Natural killer cell (primary cell): Measurements from ENCODE around the gene MAOA. TPM values are rescaled to one million over a fixed set of nuclear protein-coding genes. Genes with fewer than 3 reads are reported as not detected.

Experiments
- ATAC-seq, 3 donors: fragments of 150-1000 bp in 2 of 3; fragments of 200-7000 bp in 1 of 3; cut with Tn5 transposase; 1 replicate in 1 of 3; 2 replicates in 2 of 3; pipeline ENCODE4 v1.10.0; 2021; ENCODE audit warnings: mild to moderate bottlenecking in 2 of 3, moderate library complexity in 2 of 3
- DNase-seq, 2 donors: peaks; one replicate each; pipeline versions ENCODE4 v3.0.0 to v3.0.0-alpha.2; 2013 to 2021; ENCODE audit warnings: mixed read lengths in 1 of 2
- H3K27ac ChIP-seq: one replicate; pipeline ENCODE4 v1.5.1; 2013; ENCODE audit warnings: mild to moderate bottlenecking, low read length
- H3K27me3 ChIP-seq: one replicate; pipeline ENCODE4 v1.6.1; 2013; ENCODE audit warnings: low read length; ENCODE audit not compliant: control insufficient read depth, insufficient read depth
- H3K36me3 ChIP-seq: one replicate; pipeline ENCODE4 v1.6.1; 2013; ENCODE audit warnings: low read length; ENCODE audit not compliant: control insufficient read depth, insufficient read depth
- H3K4me1 ChIP-seq: one replicate; pipeline ENCODE4 v1.6.1; 2013; ENCODE audit warnings: low read length; ENCODE audit not compliant: control insufficient read depth, insufficient read depth
- H3K4me3 ChIP-seq: one replicate; pipeline ENCODE4 v1.5.1; 2013; ENCODE audit warnings: low read length
- H3K9me3 ChIP-seq: one replicate; pipeline ENCODE4 v1.6.1; 2013; ENCODE audit warnings: low read length; ENCODE audit not compliant: control insufficient read depth, insufficient read depth
- H3K27ac Mint-ChIP-seq, 2 donors: one replicate each; pipeline ENCODE4 v1.8.0; 2022; ENCODE audit warnings: mild to moderate bottlenecking in 2 of 2, mixed read lengths in 2 of 2, moderate library complexity in 1 of 2
- H3K27me3 Mint-ChIP-seq, 2 donors: one replicate each; pipeline ENCODE4 v1.8.0; 2022; ENCODE audit warnings: low read depth in 2 of 2, mixed read lengths in 2 of 2
- H3K36me3 Mint-ChIP-seq: one replicate; pipeline ENCODE4 v1.8.0; 2022; ENCODE audit warnings: mixed read lengths
- H3K4me1 Mint-ChIP-seq, 2 donors: one replicate each; pipeline ENCODE4 v1.8.0; 2022; ENCODE audit warnings: mixed read lengths in 2 of 2
- H3K4me3 Mint-ChIP-seq: one replicate; pipeline ENCODE4 v1.8.0; 2022; ENCODE audit warnings: mild to moderate bottlenecking, moderate library complexity, mixed read lengths
- H3K9me3 Mint-ChIP-seq, 2 donors: one replicate each; pipeline ENCODE4 v1.8.0; 2022; ENCODE audit warnings: mixed read lengths in 2 of 2
- WGBS: methylation state at CpG from one replicate; pipeline ENCODE4 v1.1.7; 2013; ENCODE audit warnings: missing lambda C conversion rate; ENCODE audit not compliant: insufficient coverage; 5-methylcytosine and 5-hydroxymethylcytosine counted together
- intact Hi-C: fragments of 100-400 bp; cut with micrococcal nuclease; formaldehyde crosslinking; loops from one replicate; pipeline ENCODE4 v1.14.2; 2022
- total RNA-seq, 4 donors: library from RNA; stranded (reverse); fragments of 120-200 nt in 1 of 4; gene quantifications; one replicate each; pipeline versions ENCODE4 v1.2.3 to v1.2.4, GENCODE V29; 2013 to 2022
- TF ChIP-seq, protein P1 (sequence below): fragments of 200-600 bp; IDR thresholded peaks from one replicate; pipeline ENCODE4 v1.8.0; 2022; ENCODE audit warnings: antibody characterized with exemption

Gene MAOA
- total RNA-seq, 3 donors from 2014 or later (not counting 1 experiment from before 2014, with no cell fraction given) = 0.05 TPM; not detected in 2

DNA sequence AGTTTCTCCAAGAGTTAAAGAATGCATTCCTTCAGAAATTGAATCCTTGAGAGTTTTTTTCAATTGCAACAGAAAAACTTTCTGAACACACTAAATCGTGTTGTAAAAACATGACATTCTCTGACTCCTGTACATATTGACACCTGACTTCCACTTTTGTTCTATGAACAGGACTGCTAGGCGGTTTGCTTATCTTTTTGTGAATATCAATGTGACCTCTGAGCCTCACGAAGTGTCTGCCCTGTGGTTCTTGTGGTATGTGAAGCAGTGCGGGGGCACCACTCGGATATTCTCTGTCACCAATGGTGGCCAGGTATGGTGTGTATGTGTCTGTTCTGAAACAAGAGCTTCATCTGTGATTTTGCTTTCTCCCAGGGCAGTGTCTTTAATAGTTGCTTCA is 71.9 kb downstream of the MAOA start:
- no peak for DNase-seq

DNA sequence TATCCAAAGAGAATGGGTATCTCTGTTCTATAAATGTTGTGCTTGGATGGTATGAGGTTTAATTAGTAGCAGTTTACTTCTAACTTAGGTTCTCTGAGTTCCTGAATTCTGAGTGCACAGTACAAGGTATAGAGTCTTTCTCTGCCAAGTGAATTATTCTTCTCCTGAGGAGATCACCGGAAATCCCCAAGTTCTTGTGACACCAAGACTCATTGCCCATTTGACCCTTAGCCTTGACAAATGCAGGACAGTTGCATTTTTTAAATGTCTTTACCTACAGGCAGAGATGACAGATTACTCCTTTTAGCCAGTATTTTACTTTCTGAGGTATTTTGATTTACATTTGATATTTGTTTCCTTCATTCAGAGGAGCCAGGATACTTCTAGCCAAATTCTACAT is 72.9 kb downstream of the MAOA start:
- ATAC-seq = no peak

More for the DNA sequence above, 71.9 kb downstream of the MAOA start:
- no peak overlapping the region for H3K4me3 ChIP-seq
- Mint-ChIP-seq H3K4me1 (no peaks in the 10 kb centered on the region), H3K27ac (no peak overlapping the region), H3K27me3 (peaks cover 0 to 25% of the 10 kb centered on the region in 2 donors), H3K4me3 (no peak overlapping the region), H3K9me3 (no peaks in the 10 kb centered on the region), H3K36me3 (no peaks in the 10 kb centered on the region)
- no peak for ATAC-seq
- no peaks in the 10 kb centered on the region for H3K4me1 ChIP-seq
- WGBS = 29% methylated on average over 5 of the region's 5 CpGs
- TF ChIP-seq, protein P1, sequence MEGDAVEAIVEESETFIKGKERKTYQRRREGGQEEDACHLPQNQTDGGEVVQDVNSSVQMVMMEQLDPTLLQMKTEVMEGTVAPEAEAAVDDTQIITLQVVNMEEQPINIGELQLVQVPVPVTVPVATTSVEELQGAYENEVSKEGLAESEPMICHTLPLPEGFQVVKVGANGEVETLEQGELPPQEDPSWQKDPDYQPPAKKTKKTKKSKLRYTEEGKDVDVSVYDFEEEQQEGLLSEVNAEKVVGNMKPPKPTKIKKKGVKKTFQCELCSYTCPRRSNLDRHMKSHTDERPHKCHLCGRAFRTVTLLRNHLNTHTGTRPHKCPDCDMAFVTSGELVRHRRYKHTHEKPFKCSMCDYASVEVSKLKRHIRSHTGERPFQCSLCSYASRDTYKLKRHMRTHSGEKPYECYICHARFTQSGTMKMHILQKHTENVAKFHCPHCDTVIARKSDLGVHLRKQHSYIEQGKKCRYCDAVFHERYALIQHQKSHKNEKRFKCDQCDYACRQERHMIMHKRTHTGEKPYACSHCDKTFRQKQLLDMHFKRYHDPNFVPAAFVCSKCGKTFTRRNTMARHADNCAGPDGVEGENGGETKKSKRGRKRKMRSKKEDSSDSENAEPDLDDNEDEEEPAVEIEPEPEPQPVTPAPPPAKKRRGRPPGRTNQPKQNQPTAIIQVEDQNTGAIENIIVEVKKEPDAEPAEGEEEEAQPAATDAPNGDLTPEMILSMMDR = no peak
- no peaks in the 10 kb centered on the region for H3K36me3 ChIP-seq
- intact Hi-C loops = no loop called here
- no peaks in the 10 kb centered on the region for H3K9me3 ChIP-seq
- H3K27ac ChIP-seq = no peak overlapping the region
- no peaks in the 10 kb centered on the region for H3K27me3 ChIP-seq

DNA sequence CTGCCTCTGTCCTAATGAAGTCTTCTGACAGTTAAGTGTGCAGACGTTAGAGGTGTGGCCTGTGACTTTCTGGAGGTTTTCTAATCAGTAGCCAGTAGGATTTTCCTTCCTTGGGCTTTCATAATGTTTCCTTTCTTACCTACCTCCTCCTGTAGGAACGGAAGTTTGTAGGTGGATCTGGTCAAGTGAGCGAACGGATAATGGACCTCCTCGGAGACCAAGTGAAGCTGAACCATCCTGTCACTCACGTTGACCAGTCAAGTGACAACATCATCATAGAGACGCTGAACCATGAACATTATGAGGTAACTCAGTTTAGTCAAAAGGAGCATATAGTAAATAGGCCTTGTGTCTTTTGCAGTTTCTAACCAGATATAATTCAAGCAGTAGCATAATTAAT is 75.0 kb downstream of the MAOA start:
- H3K27ac Mint-ChIP-seq = no peak overlapping the region
- no peaks in the 10 kb centered on the region for H3K4me1 ChIP-seq
- no peaks in the 10 kb centered on the region for H3K9me3 Mint-ChIP-seq
- no peak overlapping the region for H3K4me3 ChIP-seq
- no peak overlapping the region for H3K27ac ChIP-seq
- peaks cover 0 to 32% of the 10 kb centered on the region in 2 donors for H3K27me3 Mint-ChIP-seq
- 96% methylated on average over 6 of the region's 7 CpGs for WGBS
- H3K36me3 Mint-ChIP-seq = no peaks in the 10 kb centered on the region
- H3K36me3 ChIP-seq = no peaks in the 10 kb centered on the region
- ATAC-seq (no peak), DNase-seq (no peak)
- no peaks in the 10 kb centered on the region for H3K9me3 ChIP-seq
- no peaks in the 10 kb centered on the region for H3K27me3 ChIP-seq
- no peaks in the 10 kb centered on the region for H3K4me1 Mint-ChIP-seq
- TF ChIP-seq, protein P1 = no peak
- H3K4me3 Mint-ChIP-seq = no peak overlapping the region
- intact Hi-C loops = no loop called here

More for the DNA sequence above, 72.9 kb downstream of the MAOA start:
- 100% methylated on average over 1 of the region's 1 CpG for WGBS
- H3K9me3 ChIP-seq = no peaks in the 10 kb centered on the region
- no peaks in the 10 kb centered on the region for H3K9me3 Mint-ChIP-seq
- peaks cover 0 to 25% of the 10 kb centered on the region in 2 donors for H3K27me3 Mint-ChIP-seq
- H3K4me1 Mint-ChIP-seq = no peaks in the 10 kb centered on the region
- TF ChIP-seq, protein P1 = no peak
- H3K36me3 ChIP-seq = no peaks in the 10 kb centered on the region
- H3K36me3 Mint-ChIP-seq = no peaks in the 10 kb centered on the region
- no peaks in the 10 kb centered on the region for H3K4me1 ChIP-seq
- H3K27me3 ChIP-seq = no peaks in the 10 kb centered on the region
- H3K4me3 ChIP-seq = no peak overlapping the region
- no peak for DNase-seq
- intact Hi-C loops = no loop called here
- no peak overlapping the region for H3K27ac ChIP-seq
- H3K27ac Mint-ChIP-seq = no peak overlapping the region
- no peak overlapping the region for H3K4me3 Mint-ChIP-seq

DNA sequence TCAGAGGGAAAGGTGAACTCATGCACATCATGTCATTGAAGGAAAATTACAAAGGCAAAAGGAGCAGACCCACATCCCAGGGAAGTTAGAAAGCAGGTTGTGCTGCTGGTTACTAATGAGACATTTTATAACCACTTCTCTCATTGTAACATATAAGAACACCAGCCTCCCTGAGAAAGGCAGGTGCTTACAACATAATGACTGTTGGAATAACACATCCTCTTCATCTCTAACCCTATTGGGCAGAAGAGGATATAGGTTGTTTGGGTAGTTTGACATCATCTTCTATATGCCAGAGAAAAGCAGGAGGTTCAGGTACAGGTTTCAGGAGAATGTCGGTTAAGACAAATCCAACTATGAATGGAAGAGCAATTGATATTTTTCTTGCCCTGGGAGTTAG is 77.6 kb downstream of the MAOA start:
- no peaks in the 10 kb centered on the region for H3K36me3 ChIP-seq
- no peaks in the 10 kb centered on the region for H3K27me3 ChIP-seq
- H3K27ac Mint-ChIP-seq = no peak overlapping the region
- no peak for DNase-seq
- no peak overlapping the region for H3K4me3 ChIP-seq
- intact Hi-C loops = no loop called here
- no peak for ATAC-seq
- no peaks in the 10 kb centered on the region for H3K9me3 Mint-ChIP-seq
- no peaks in the 10 kb centered on the region for H3K36me3 Mint-ChIP-seq
- 100% methylated on average over 1 of the region's 1 CpG for WGBS
- no peaks in the 10 kb centered on the region for H3K9me3 ChIP-seq
- TF ChIP-seq, protein P1 = no peak
- peaks cover 0 to 26% of the 10 kb centered on the region in 2 donors for H3K27me3 Mint-ChIP-seq
- H3K4me3 Mint-ChIP-seq = no peak overlapping the region
- no peaks in the 10 kb centered on the region for H3K4me1 ChIP-seq
- no peaks in the 10 kb centered on the region for H3K4me1 Mint-ChIP-seq
- no peak overlapping the region for H3K27ac ChIP-seq
